HG02840 (cell line): ENCODE results near the gene DAPL1.
A peak's percentile ranks its signal among the peaks of the same experiment; 100 is the strongest.

Experiments used
- ATAC-seq: cut with Tn5 transposase; IDR thresholded peaks from one replicate; pipeline ENCODE4 v1.9.1; 2021; ENCODE audit warnings: mild to moderate bottlenecking, moderate library complexity, moderate number of reproducible peaks; ENCODE audit not compliant: unreplicated experiment, low FRiP score

DAPL1 gene

GRCh38 chr2:158795195-158795924 is at the start of gene DAPL1:
Gene DAPL1, plus strand, starts transcription at chr2:158795317. Its CDS starts 56 bp downstream, at chr2:158795373.
- no peak for ATAC-seq

GRCh38 chr2:158745866-158746382 is 49.2 kb upstream of the DAPL1 start:
- ATAC-seq, result no peak

- ATAC-seq, result no peak
These were observed 48.6 kb upstream of the DAPL1 start for GRCh38 chr2:158746488-158746887.

GRCh38 chr2:158747281-158747680 is 47.8 kb upstream of the DAPL1 start:
- no peak for ATAC-seq

- ATAC-seq, result no peak
These were observed 46.1 kb upstream of the DAPL1 start for GRCh38 chr2:158748926-158749590.

- no peak for ATAC-seq
These were observed 44.5 kb upstream of the DAPL1 start for GRCh38 chr2:158750458-158751125.

- peak; percentile 78 for ATAC-seq
These were observed 41.2 kb upstream of the DAPL1 start for GRCh38 chr2:158753641-158754611.

- no peak for ATAC-seq
These were observed 39.6 kb upstream of the DAPL1 start for GRCh38 chr2:158755310-158756087.

- ATAC-seq, result no peak
These were observed 38.8 kb upstream of the DAPL1 start for GRCh38 chr2:158756331-158756730.

GRCh38 chr2:158756976-158757375 is 38.1 kb upstream of the DAPL1 start:
- ATAC-seq, result no peak

GRCh38 chr2:158760887-158761286 is 34.2 kb upstream of the DAPL1 start:
- no peak for ATAC-seq

- no peak for ATAC-seq
These were observed 33.5 kb upstream of the DAPL1 start for GRCh38 chr2:158761621-158762020.

- ATAC-seq, result no peak
These were observed 32.8 kb upstream of the DAPL1 start for GRCh38 chr2:158762336-158762735.

GRCh38 chr2:158766524-158766923 is 28.6 kb upstream of the DAPL1 start:
- ATAC-seq, result no peak

GRCh38 chr2:158772306-158773078 is 22.6 kb upstream of the DAPL1 start:
- ATAC-seq, result no peak

- ATAC-seq, result no peak
These were observed 22.0 kb upstream of the DAPL1 start for GRCh38 chr2:158773121-158773520.

- no peak for ATAC-seq
These were observed 20.4 kb upstream of the DAPL1 start for GRCh38 chr2:158774681-158775080.

GRCh38 chr2:158775273-158776027 is 19.7 kb upstream of the DAPL1 start:
- no peak for ATAC-seq
